OCI-LY1 (cell line): ENCODE measurements around the gene NECTIN1.

Experiments used
- H2AFZ ChIP-seq: fragments of 200-600 bp; sonication (generic), shearing (Covaris generic); 2 replicates; pipeline ENCODE4 v1.6.0; 2014; ENCODE audit warnings: antibody characterized with exemption, mild to moderate bottlenecking, low read length
- H3F3A ChIP-seq: fragments of 200-600 bp; sonication (generic), shearing (Covaris generic); 2 replicates; pipeline ENCODE4 v1.6.0; 2014; ENCODE audit warnings: mild to moderate bottlenecking, antibody characterized with exemption, low read length, moderate library complexity; ENCODE audit not compliant: insufficient read depth
- H3K27ac ChIP-seq: fragments of 200-600 bp; sonication (generic); 2 replicates; pipeline ENCODE4 v1.5.1; 2014; ENCODE audit warnings: low read length, mixed run types, mild to moderate bottlenecking, low read depth; ENCODE audit not compliant: poor library complexity, severe bottlenecking
- H3K27me3 ChIP-seq: fragments of 200-600 bp; sonication (generic); 2 replicates; pipeline ENCODE4 v1.6.0; 2014; ENCODE audit warnings: antibody characterized with exemption, mild to moderate bottlenecking, low read length, moderate library complexity; ENCODE audit not compliant: insufficient read depth
- H3K36me3 ChIP-seq: fragments of 200-600 bp; sonication (generic); 2 replicates; pipeline ENCODE4 v1.6.1; 2014; ENCODE audit warnings: mild to moderate bottlenecking, antibody characterized with exemption, low read length, moderate library complexity, mixed read lengths; ENCODE audit not compliant: insufficient read depth
- H3K4me1 ChIP-seq: fragments of 200-600 bp; sonication (generic); 2 replicates; pipeline ENCODE4 v1.5.1; 2014; ENCODE audit warnings: mild to moderate bottlenecking, low read length, moderate library complexity; ENCODE audit not compliant: insufficient read depth, severe bottlenecking
- H3K4me2 ChIP-seq: fragments of 200-600 bp; sonication (generic), shearing (Covaris generic); 2 replicates; pipeline ENCODE4 v1.6.1; 2014; ENCODE audit warnings: low read length
- H3K4me3 ChIP-seq: fragments of 200-600 bp; sonication (generic); 2 replicates; pipeline ENCODE4 v1.5.1; 2014; ENCODE audit warnings: low read length, low read depth, mild to moderate bottlenecking, mixed read lengths; ENCODE audit not compliant: poor library complexity, severe bottlenecking
- H3K79me2 ChIP-seq: fragments of 200-600 bp; shearing (Covaris generic); 2 replicates; pipeline ENCODE4 v1.6.1; 2016; ENCODE audit warnings: mixed run types, low read length, mixed read lengths; ENCODE audit not compliant: insufficient read depth
- H3K9ac ChIP-seq: fragments of 200-600 bp; sonication (generic), shearing (Covaris generic); 2 replicates; pipeline ENCODE4 v1.6.1; 2014; ENCODE audit warnings: mild to moderate bottlenecking, low read length, mixed read lengths
- H3K9me2 ChIP-seq: fragments of 200-600 bp; sonication (generic), shearing (Covaris generic); 2 replicates; pipeline ENCODE4 v1.6.1; 2014; ENCODE audit warnings: low read depth, mild to moderate bottlenecking, low read length, mixed read lengths
- H3K9me3 ChIP-seq: fragments of 200-600 bp; shearing (Covaris generic); 2 replicates; pipeline ENCODE4 v1.6.1; 2014; ENCODE audit warnings: low read length, mixed read lengths
- H4K20me1 ChIP-seq: fragments of 200-600 bp; sonication (generic), shearing (Covaris generic); 2 replicates; pipeline ENCODE4 v1.6.0; 2016; ENCODE audit warnings: mild to moderate bottlenecking, low read length; ENCODE audit not compliant: insufficient read depth
- EZH2 ChIP-seq: fragments of 200-600 bp; sonication (generic), shearing (Covaris generic); IDR thresholded peaks from 2 replicates; pipeline ENCODE4 v1.8.0; 2017; ENCODE audit warnings: borderline replicate concordance, mixed run types, mild to moderate bottlenecking, antibody characterized with exemption, low read length, moderate library complexity, mixed read lengths
- TF ChIP-seq, protein P1 (sequence below): fragments of 200-600 bp; sonication (generic), shearing (Covaris generic); IDR thresholded peaks from 2 replicates; pipeline ENCODE4 v1.5.1; 2017; ENCODE audit warnings: mild to moderate bottlenecking, antibody characterized with exemption, low read length, moderate library complexity, mixed read lengths

Gene NECTIN1

DNA sequence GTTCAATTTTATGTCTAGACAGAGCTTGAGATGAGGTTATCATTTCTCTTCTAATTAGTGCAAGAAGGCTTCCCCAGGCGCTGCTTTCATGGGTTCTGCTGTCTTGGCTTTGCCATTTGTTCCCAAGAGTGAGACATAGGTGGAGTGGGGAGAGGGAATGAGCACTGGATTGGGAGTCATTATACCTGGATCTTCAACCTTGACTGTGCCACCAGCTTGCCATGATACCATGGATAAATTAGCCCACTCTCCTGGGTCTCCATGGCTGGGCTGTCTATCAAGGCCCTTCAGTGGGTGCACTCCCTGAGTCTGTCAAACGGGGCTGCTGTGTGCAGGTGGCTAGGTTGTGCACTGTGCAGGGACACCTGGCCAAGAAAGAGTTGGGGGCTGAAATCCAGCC is 15.6 kb upstream of the NECTIN1 start:
- TF ChIP-seq, protein P1, sequence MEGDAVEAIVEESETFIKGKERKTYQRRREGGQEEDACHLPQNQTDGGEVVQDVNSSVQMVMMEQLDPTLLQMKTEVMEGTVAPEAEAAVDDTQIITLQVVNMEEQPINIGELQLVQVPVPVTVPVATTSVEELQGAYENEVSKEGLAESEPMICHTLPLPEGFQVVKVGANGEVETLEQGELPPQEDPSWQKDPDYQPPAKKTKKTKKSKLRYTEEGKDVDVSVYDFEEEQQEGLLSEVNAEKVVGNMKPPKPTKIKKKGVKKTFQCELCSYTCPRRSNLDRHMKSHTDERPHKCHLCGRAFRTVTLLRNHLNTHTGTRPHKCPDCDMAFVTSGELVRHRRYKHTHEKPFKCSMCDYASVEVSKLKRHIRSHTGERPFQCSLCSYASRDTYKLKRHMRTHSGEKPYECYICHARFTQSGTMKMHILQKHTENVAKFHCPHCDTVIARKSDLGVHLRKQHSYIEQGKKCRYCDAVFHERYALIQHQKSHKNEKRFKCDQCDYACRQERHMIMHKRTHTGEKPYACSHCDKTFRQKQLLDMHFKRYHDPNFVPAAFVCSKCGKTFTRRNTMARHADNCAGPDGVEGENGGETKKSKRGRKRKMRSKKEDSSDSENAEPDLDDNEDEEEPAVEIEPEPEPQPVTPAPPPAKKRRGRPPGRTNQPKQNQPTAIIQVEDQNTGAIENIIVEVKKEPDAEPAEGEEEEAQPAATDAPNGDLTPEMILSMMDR = no peak
- TF ChIP-seq EZH2 = no peak
- H3K79me2 ChIP-seq = no peaks in the 10 kb centered on the region
- no peaks in the 10 kb centered on the region for H3K27me3 ChIP-seq

DNA sequence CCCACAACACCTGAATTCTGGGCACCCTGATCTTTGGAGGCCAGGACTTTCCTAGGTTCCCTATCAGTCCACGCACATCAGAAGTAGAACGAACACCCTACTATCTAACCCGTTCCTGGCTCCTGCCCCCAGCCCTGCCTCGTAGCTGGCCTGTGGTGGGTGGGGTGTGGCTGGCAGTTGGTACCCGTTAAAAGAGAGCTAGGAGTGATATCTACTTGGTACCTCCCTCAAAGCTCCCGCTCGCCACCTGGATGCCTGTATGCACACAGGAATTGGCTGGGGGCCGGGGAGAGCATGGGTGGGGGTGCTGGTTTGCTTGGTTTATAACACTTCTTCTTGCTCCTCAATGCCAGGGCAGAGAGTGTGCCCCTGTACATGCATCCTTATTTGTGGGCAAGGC is 14.0 kb upstream of the NECTIN1 start:
- no peaks in the 10 kb centered on the region for H3K9me3 ChIP-seq
- H3K4me1 ChIP-seq = no peaks in the 10 kb centered on the region
- no peak overlapping the region for H3K27ac ChIP-seq
- TF ChIP-seq, protein P1 = no peak
- TF ChIP-seq EZH2 = no peak
- H4K20me1 ChIP-seq = no peaks in the 10 kb centered on the region
- no peaks in the 10 kb centered on the region for H3K36me3 ChIP-seq
- H3K4me2 ChIP-seq = no peak overlapping the region
- H3F3A ChIP-seq = no peaks in the 10 kb centered on the region
- no peak overlapping the region for H3K4me3 ChIP-seq
- no peak overlapping the region for H2AFZ ChIP-seq
- H3K9ac ChIP-seq = no peak overlapping the region
- H3K27me3 ChIP-seq = no peaks in the 10 kb centered on the region
- H3K9me2 ChIP-seq = no peaks in the 10 kb centered on the region
- no peaks in the 10 kb centered on the region for H3K79me2 ChIP-seq

More for the DNA sequence above, 15.6 kb upstream of the NECTIN1 start:
- no peaks in the 10 kb centered on the region for H3K4me1 ChIP-seq
- no peaks in the 10 kb centered on the region for H3K9me3 ChIP-seq
- no peaks in the 10 kb centered on the region for H3K9me2 ChIP-seq
- no peak overlapping the region for H3K4me2 ChIP-seq
- H4K20me1 ChIP-seq = no peaks in the 10 kb centered on the region
- no peak overlapping the region for H3K4me3 ChIP-seq
- H3F3A ChIP-seq = no peaks in the 10 kb centered on the region
- H2AFZ ChIP-seq = no peak overlapping the region
- H3K9ac ChIP-seq = no peak overlapping the region
- no peaks in the 10 kb centered on the region for H3K36me3 ChIP-seq
- no peak overlapping the region for H3K27ac ChIP-seq

DNA sequence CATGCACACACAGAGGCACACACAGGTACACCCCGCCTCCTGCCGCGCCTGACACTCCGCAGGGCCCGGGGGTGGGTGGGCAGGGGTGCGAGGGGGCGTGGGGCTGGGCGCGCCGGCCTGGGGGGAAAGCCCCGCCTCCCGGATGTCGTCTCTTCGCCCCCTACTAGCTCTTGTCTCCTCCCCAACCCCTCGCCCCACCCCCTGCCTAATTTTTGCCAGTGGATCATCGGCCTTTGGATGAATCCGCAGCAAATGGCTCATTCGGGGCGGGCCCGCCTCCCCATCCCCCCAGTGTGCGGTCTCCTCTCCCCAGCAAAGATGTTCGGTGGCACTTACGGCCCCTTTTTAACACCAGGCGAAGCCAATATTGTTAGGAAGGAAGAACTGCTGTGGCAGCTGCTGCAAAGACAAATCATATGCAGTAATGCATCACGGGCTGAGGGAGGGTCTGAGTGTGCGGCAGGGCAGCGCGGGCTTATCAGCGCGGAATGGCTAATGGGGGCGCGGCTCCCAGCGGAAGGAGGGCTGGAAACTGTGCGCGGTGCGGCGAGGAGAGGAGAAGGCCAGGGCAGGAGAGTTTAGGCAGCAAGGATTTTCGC is 13.4 kb upstream of the NECTIN1 start:
- no peak overlapping the region for H3K27ac ChIP-seq
- H3K27me3 ChIP-seq = no peaks in the 10 kb centered on the region
- no peak overlapping the region for H3K4me3 ChIP-seq
- H4K20me1 ChIP-seq = no peaks in the 10 kb centered on the region
- H3F3A ChIP-seq = no peaks in the 10 kb centered on the region
- no peak overlapping the region for H2AFZ ChIP-seq
- no peak for TF ChIP-seq EZH2
- TF ChIP-seq, protein P1 = no peak
- no peaks in the 10 kb centered on the region for H3K9me2 ChIP-seq
- no peaks in the 10 kb centered on the region for H3K36me3 ChIP-seq
- no peaks in the 10 kb centered on the region for H3K4me1 ChIP-seq
- no peak overlapping the region for H3K4me2 ChIP-seq
- no peak overlapping the region for H3K9ac ChIP-seq
- H3K79me2 ChIP-seq = no peaks in the 10 kb centered on the region
- H3K9me3 ChIP-seq = no peaks in the 10 kb centered on the region
